ENCODE measurements around the gene PRR36.

DNA sequence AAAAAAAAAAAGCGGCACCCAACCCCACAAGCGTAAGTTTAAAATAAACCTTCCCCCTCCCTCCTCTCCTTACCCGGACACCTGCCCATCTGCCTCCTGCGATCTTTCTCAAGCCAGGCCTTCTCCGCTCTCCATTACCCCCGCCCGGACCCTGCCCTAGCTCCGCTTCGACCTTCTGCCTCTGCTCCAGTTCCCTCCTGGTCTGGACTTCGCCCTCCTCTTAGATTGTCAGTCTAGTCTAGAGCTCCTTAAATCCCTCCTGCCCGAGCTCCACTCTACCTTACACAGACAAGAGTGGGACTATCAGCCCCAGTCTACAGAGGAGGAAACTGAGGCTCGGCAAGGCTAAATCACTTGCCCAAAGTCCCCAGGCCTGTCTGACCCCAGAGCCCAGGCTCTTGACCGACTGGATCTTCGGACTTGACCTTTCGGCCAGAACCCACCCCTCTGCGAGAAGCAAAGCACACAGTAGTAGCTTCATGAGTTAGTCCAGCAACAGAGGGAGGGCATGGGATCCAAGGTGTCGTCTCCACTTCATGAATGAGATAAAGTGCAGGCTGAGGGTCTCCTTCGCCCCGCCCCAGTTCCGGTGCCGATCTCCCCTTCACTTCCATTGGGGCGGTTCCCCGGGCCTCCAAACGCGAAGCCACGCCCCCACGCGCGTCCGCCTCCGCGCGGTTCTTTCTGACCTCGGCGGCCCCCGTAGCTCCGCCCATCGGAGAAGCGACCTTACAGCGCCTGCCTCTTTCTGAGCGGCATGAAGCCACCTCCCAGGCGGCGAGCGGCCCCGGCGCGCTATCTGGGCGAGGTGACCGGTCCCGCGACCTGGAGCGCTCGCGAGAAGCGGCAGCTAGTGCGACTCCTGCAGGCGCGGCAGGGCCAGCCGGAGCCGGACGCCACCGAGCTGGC is 45.7 kb upstream of the PRR36 start, which contains the start of gene SNAPC2:
- TF ChIP-seq CTCF (IDR thresholded peaks at IDR 0.05) (peak in 3 of 4 experiments; percentile 6 to 43 (median 30)), POLR2AphosphoS5 (IDR thresholded peaks at IDR 0.05) (peak; percentile 92)

All from prostate gland (tissue), 2 donors.